Activated B cell treated with CpG ODN at 0.5 μM for 24 hours (primary cell): Measurements from ENCODE around the gene CALD1. TPM values are rescaled to one million over a fixed set of nuclear protein-coding genes. Genes with fewer than 3 reads are reported as not detected.

Experiments
- ATAC-seq: fragments of 200-7000 bp; cut with Tn5 transposase; one replicate; pipeline ENCODE4 v1.10.0; 2021; ENCODE audit warnings: low read depth, mild to moderate bottlenecking, moderate library complexity
- CTCF ChIA-PET: fragments of 350-600 bp; sonication (Branson Sonifier 250); formaldehyde crosslinking; loops from one replicate; lab custom pipeline; 2021; ENCODE audit warnings: antibody characterized with exemption; lab: Charles Lee
- POLR2A ChIA-PET: fragments of 350-600 bp; sonication (Branson Sonifier 250); formaldehyde crosslinking; loops from one replicate; lab custom pipeline; 2021; ENCODE audit warnings: antibody characterized with exemption; lab: Charles Lee
- DNase-seq: peaks from one replicate; pipeline ENCODE4 v3.0.0; 2022
- H3K27ac Mint-ChIP-seq: one replicate; pipeline ENCODE4 v1.8.0; 2020; ENCODE audit warnings: mixed read lengths
- H3K27me3 Mint-ChIP-seq: one replicate; pipeline ENCODE4 v1.8.0; 2021; ENCODE audit warnings: mixed read lengths
- H3K36me3 Mint-ChIP-seq: one replicate; pipeline ENCODE4 v1.8.0; 2021; ENCODE audit warnings: low read depth, mixed read lengths
- H3K4me1 Mint-ChIP-seq: one replicate; pipeline ENCODE4 v1.8.0; 2021; ENCODE audit warnings: mixed read lengths
- H3K4me3 Mint-ChIP-seq: one replicate; pipeline ENCODE4 v1.8.0; 2020; ENCODE audit warnings: mild to moderate bottlenecking, mixed read lengths
- H3K9me3 Mint-ChIP-seq: one replicate; pipeline ENCODE4 v1.8.0; 2020; ENCODE audit warnings: mixed read lengths
- CTCF ChIP-seq: fragments of 200-600 bp; IDR thresholded peaks from one replicate; pipeline ENCODE4 v1.8.0; 2022; ENCODE audit warnings: antibody characterized with exemption, mild to moderate bottlenecking
- intact Hi-C: fragments of 100-400 bp; cut with micrococcal nuclease; formaldehyde crosslinking; loops from one replicate; pipeline ENCODE4 v1.15.1; 2024
- total RNA-seq: library from RNA; stranded (reverse); gene quantifications from 2 replicates; pipeline ENCODE4 v1.2.3, GENCODE V29; 2022

Gene CALD1
- total RNA-seq, 1 donor from 2014 or later: 0.33 TPM

GRCh38 chr7:134773164-134773563 is 6.3 kb upstream of the CALD1 start:
- CTCF ChIA-PET: no interaction called here
- Mint-ChIP-seq H3K27me3 (peaks cover 5% of the 10 kb centered on the region), H3K4me1 (peaks cover 10% of the 10 kb centered on the region), H3K4me3 (no peak overlapping the region), H3K36me3 (no peaks in the 10 kb centered on the region), H3K27ac (no peak overlapping the region), H3K9me3 (no peaks in the 10 kb centered on the region)
- TF ChIP-seq CTCF: no peak
- no peak for ATAC-seq
- intact Hi-C loops: no loop called here
- POLR2A ChIA-PET: no interaction called here
- no peak for DNase-seq

GRCh38 chr7:134774119-134774518 is 5.3 kb upstream of the CALD1 start:
- H3K4me3 Mint-ChIP-seq: no peak overlapping the region
- H3K9me3 Mint-ChIP-seq: no peaks in the 10 kb centered on the region
- TF ChIP-seq CTCF: no peak
- H3K27ac Mint-ChIP-seq: no peak overlapping the region
- ChIA-PET POLR2A (no interaction called here), CTCF (no interaction called here)
- H3K36me3 Mint-ChIP-seq: no peaks in the 10 kb centered on the region
- no peak for ATAC-seq
- peaks cover 6% of the 10 kb centered on the region for H3K27me3 Mint-ChIP-seq
- intact Hi-C loops: no loop called here
- H3K4me1 Mint-ChIP-seq: peaks cover 4% of the 10 kb centered on the region
- no peak for DNase-seq

GRCh38 chr7:134777470-134777869 is 2.0 kb upstream of the CALD1 start:
- DNase-seq (no peak), ATAC-seq (no peak)
- Mint-ChIP-seq H3K9me3 (no peaks in the 10 kb centered on the region), H3K4me3 (no peak overlapping the region), H3K4me1 (no peaks in the 10 kb centered on the region), H3K27ac (no peak overlapping the region), H3K27me3 (peaks cover 15% of the 10 kb centered on the region), H3K36me3 (no peaks in the 10 kb centered on the region)
- POLR2A ChIA-PET: no interaction called here
- no peak for TF ChIP-seq CTCF
- CTCF ChIA-PET: no interaction called here
- intact Hi-C loops: no loop called here

- ChIA-PET CTCF (no interaction called here), POLR2A (no interaction called here)
- ATAC-seq (no peak), DNase-seq (no peak)
- Mint-ChIP-seq H3K4me1 (no peaks in the 10 kb centered on the region), H3K27ac (no peak overlapping the region), H3K4me3 (no peak overlapping the region), H3K9me3 (no peaks in the 10 kb centered on the region), H3K27me3 (peaks cover 15% of the 10 kb centered on the region), H3K36me3 (no peaks in the 10 kb centered on the region)
- TF ChIP-seq CTCF: no peak
- intact Hi-C loops: no loop called here
Observed at GRCh38 chr7:134777908-134778580, 1.4 kb upstream of the CALD1 start.

- DNase-seq (no peak), ATAC-seq (no peak)
- intact Hi-C loops: no loop called here
- Mint-ChIP-seq H3K4me1 (no peaks in the 10 kb centered on the region), H3K27me3 (peaks cover 15% of the 10 kb centered on the region), H3K27ac (no peak overlapping the region), H3K9me3 (no peaks in the 10 kb centered on the region), H3K4me3 (no peak overlapping the region), H3K36me3 (no peaks in the 10 kb centered on the region)
- POLR2A ChIA-PET: no interaction called here
- CTCF ChIA-PET: no interaction called here
- TF ChIP-seq CTCF: no peak
Observed at GRCh38 chr7:134779741-134780065, 269 bp downstream of the CALD1 start.
